NB4 (cell line): ENCODE measurements around the gene JAKMIP2.

Source experiments
- DNase-seq: peaks from one replicate; pipeline ENCODE4 v3.0.0; 2010; ENCODE audit warnings: low read depth
- H3K4me3 ChIP-seq: one replicate; pipeline ENCODE4 v1.5.1; 2011; ENCODE audit warnings: mild to moderate bottlenecking, low read depth, low read length, moderate library complexity
- MAX ChIP-seq: IDR thresholded peaks from 2 replicates; pipeline ENCODE4 v1.6.1; 2011; ENCODE audit warnings: low read depth, low read length
- MYC ChIP-seq: IDR thresholded peaks from 2 replicates; pipeline ENCODE4 v1.6.1; 2011; ENCODE audit warnings: low read depth, low read length
- POLR2A ChIP-seq: IDR thresholded peaks from 2 replicates; pipeline ENCODE4 v1.6.1; 2011; ENCODE audit warnings: mild to moderate bottlenecking; ENCODE audit not compliant: insufficient read length; ENCODE audit errors: extremely low read depth
- TF ChIP-seq, protein P1 (sequence below): IDR thresholded peaks from one replicate; pipeline ENCODE4 v1.5.1; 2012; ENCODE audit warnings: low read depth, low read length

Gene JAKMIP2

GRCh38 chr5:147699496-147700088 is 82.9 kb downstream of the JAKMIP2 start:
- no peak overlapping the region for H3K4me3 ChIP-seq
- DNase-seq: no peak
- TF ChIP-seq MAX (no peak), POLR2A (no peak), MYC (no peak)
- TF ChIP-seq, protein P1, sequence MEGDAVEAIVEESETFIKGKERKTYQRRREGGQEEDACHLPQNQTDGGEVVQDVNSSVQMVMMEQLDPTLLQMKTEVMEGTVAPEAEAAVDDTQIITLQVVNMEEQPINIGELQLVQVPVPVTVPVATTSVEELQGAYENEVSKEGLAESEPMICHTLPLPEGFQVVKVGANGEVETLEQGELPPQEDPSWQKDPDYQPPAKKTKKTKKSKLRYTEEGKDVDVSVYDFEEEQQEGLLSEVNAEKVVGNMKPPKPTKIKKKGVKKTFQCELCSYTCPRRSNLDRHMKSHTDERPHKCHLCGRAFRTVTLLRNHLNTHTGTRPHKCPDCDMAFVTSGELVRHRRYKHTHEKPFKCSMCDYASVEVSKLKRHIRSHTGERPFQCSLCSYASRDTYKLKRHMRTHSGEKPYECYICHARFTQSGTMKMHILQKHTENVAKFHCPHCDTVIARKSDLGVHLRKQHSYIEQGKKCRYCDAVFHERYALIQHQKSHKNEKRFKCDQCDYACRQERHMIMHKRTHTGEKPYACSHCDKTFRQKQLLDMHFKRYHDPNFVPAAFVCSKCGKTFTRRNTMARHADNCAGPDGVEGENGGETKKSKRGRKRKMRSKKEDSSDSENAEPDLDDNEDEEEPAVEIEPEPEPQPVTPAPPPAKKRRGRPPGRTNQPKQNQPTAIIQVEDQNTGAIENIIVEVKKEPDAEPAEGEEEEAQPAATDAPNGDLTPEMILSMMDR: no peak

DNA sequence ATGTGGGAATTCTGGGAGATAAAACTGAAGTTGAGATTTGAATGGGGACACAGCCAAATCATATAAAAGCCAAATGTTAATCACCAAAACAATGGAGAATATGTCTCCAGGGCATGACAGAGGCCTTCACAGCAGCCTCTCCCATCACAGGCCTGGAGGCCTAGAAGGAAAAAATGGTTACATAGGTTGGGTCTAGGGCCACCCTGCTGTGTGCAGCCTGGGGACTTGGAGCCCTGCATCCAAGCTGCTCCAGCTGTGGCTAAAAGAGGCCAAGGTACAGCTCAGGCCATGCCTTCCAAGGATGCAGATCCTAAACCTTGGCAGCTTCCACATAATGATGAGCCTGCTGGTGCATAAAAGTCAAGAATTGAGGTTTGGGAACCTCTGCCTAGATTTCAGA is 85.1 kb downstream of the JAKMIP2 start:
- no peak overlapping the region for H3K4me3 ChIP-seq
- TF ChIP-seq POLR2A (no peak), MAX (no peak), MYC (no peak)
- TF ChIP-seq, protein P1: no peak
- no peak for DNase-seq

DNA sequence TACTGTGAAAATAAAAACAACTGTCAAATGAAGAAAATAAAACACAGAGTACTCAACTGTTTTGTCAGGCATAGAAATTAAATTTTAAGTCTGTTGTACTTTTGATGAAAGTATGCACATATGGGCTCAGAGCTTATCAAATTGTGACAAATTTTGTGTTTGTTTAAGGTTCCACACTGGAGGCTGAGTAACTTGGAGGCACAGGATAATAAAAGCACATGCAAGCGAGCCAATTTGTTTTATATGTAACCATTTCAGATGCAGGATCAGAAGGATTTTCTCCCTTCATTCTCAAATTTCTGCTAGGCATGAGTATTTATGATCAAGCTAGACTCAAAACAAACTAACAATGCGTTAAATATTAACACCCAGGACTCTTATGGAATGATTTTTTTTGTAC is 87.8 kb downstream of the JAKMIP2 start:
- TF ChIP-seq POLR2A: no peak
- TF ChIP-seq, protein P1: no peak
- no peak for TF ChIP-seq MAX
- TF ChIP-seq MYC: no peak
- no peak overlapping the region for H3K4me3 ChIP-seq
- DNase-seq: no peak

GRCh38 chr5:147693233-147693632 is 89.3 kb downstream of the JAKMIP2 start:
- no peak overlapping the region for H3K4me3 ChIP-seq
- TF ChIP-seq POLR2A (no peak), MYC (no peak), MAX (no peak)
- TF ChIP-seq, protein P1: no peak
- DNase-seq: no peak

GRCh38 chr5:147691130-147691529 is 91.4 kb downstream of the JAKMIP2 start:
- H3K4me3 ChIP-seq: no peak overlapping the region
- no peak for TF ChIP-seq MAX
- TF ChIP-seq MYC: no peak
- TF ChIP-seq, protein P1: no peak
- TF ChIP-seq POLR2A: no peak
- no peak for DNase-seq
